HG02610 (cell line): ENCODE data around the gene RBBP8NL.
A peak's percentile ranks its signal among the peaks of the same experiment; 100 is the strongest.

ENCODE experiments used
- ATAC-seq: cut with Tn5 transposase; IDR thresholded peaks from one replicate; pipeline ENCODE4 v1.9.1; 2021; ENCODE audit warnings: mild to moderate bottlenecking, moderate library complexity; ENCODE audit not compliant: unreplicated experiment

The RBBP8NL gene

GRCh38 chr20:62394248-62395245 lies 32.8 kb downstream of the RBBP8NL start:
- no peak for ATAC-seq

DNA sequence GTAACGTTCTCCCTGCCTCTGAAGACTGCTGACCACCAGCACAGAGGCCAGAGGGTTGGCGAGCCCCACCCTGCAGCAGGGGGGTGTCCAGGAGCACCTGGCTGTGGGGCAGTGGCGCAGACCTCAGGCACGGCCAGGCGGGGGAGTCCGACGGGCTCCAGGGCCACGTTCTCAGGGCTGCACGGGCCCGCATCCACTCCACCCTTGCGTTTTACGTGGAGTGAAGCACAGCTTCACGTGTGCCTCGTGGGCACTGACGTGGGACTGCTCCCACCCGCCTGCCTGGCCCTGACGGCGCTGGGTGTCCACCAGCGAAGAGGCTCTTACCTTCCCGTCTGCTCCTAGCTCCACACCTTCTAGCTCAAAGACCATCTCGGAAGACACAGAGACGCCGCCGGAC lies 33.5 kb downstream of the RBBP8NL start:
- ATAC-seq, result no peak

- ATAC-seq, result no peak
These were observed 34.0 kb downstream of the RBBP8NL start for GRCh38 chr20:62393335-62393665.

DNA sequence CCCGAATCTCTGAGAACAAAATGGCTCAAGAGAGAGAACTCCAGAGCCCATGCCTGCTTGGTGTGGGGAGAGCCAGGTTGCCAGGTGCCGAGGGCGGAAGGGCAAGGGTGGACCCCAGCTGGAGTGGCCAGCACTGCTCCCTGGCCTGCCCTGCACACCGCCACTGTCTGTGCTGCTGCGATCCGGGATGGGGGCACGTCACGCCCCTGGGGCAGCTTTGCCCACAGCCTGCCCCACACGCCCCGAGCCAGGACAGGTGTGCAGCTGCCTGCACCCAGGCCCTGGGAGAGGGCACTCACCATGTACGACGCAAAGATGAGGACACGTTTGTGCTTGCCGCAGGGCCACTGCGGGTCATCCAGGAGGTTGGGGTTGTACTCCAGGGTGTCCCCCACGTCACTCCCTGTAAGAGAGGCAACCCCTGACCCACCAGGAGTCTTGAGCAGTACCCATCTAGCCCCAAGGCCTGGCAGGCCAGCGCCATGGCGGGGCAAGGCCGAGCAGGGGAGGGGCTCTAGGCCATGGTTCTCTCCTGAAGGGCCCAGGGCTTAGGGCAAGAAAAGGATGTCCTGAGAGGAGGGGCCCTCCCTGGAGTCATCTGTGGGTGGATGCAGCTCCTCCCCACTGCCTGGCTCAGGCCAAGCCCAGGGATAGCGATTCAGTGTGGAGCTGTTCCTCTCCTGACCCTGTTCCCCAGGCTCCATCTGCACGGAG lies 34.6 kb downstream of the RBBP8NL start:
- ATAC-seq, result no peak

DNA sequence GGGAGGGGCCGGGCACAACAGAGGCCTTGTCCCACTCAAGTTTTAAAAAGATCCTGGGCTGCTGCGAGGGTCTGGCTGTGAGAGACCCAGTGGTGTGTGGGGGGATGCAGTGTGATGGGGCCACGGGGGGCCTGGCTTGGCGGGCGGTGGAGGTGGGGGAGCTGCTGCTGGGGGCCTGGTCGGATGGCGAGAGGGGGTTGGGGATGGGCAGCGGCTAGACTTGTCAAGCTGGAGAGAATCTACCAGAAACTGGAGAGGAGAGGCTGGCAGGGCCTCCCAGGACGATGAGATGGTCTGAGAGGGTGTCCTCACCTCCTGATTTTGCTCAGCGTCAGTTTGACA lies 35.3 kb downstream of the RBBP8NL start:
- no peak for ATAC-seq

- ATAC-seq, result no peak
These were observed 35.9 kb downstream of the RBBP8NL start for GRCh38 chr20:62391165-62392076.

GRCh38 chr20:62390317-62391164 lies 36.8 kb downstream of the RBBP8NL start:
- ATAC-seq, result no peak

DNA sequence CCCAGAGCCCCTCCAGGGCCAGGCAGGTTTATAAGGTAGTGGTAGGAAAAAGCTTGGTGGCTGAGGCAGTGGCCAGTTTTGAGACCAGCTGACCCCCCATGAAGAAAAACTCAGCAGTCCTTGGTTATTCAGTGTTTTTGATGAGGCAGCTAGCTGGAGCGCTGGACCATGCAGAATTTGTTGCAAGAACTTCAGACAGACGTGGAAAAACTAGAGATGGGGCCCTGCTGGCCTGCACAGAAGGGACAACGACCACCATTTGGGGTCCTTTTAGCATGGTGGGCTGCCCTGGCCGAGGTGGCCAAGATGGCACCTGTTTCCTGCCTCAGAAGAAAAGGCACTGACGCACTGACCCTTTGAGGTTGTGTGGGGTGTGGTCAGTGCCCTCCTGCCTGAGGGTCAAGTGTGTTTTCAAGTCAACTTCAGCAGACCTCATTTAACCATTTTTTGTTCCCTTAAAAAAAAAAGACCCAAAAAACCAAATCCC lies 37.7 kb downstream of the RBBP8NL start:
- ATAC-seq, result no peak

DNA sequence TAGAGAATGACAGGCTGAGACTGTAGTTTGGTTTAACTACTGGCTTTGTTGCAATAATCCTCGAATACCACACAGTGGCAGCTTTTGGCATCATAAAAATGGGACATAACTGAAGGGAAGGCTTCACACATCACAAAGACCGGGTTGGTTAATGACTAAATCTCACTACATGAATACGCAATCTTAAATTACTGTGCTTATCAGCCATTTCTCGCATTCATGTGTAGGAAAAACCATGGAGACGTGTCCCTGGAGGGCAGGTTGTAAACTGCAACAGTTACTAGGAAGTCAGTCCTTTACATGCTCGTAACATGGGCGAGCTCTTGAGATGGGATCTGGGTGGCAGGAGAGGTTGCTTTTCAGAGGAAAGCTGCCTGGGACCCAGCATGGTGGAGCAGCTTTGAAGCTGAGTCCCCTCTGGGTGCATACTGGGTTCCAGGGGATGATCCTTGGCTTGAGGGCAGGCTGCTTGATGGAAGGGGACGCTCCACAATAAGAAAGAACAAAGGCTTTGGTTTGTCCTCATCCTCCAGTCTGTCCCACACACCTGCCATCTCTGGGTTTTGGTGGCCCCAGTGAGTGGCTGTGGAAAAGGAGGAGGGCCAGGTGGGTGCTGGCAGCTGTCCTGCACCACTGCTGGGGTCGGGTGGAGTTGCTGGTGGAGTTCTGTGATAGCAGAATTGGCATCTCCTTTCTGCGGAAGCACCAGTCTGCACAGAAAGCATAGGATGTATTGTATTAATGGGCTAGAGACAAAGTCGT lies 38.3 kb downstream of the RBBP8NL start:
- ATAC-seq, result no peak

GRCh38 chr20:62387933-62388635 lies 39.3 kb downstream of the RBBP8NL start:
- no peak for ATAC-seq

GRCh38 chr20:62387219-62387913 lies 40.0 kb downstream of the RBBP8NL start:
- no peak for ATAC-seq

- peak; percentile 67 for ATAC-seq
These were observed 40.7 kb downstream of the RBBP8NL start, which contains the start of gene RPS21 for GRCh38 chr20:62386383-62387218. Gene RPS21 (plus strand): TSS chr20:62387103. CDS start chr20:62387339, 236 bp downstream.

DNA sequence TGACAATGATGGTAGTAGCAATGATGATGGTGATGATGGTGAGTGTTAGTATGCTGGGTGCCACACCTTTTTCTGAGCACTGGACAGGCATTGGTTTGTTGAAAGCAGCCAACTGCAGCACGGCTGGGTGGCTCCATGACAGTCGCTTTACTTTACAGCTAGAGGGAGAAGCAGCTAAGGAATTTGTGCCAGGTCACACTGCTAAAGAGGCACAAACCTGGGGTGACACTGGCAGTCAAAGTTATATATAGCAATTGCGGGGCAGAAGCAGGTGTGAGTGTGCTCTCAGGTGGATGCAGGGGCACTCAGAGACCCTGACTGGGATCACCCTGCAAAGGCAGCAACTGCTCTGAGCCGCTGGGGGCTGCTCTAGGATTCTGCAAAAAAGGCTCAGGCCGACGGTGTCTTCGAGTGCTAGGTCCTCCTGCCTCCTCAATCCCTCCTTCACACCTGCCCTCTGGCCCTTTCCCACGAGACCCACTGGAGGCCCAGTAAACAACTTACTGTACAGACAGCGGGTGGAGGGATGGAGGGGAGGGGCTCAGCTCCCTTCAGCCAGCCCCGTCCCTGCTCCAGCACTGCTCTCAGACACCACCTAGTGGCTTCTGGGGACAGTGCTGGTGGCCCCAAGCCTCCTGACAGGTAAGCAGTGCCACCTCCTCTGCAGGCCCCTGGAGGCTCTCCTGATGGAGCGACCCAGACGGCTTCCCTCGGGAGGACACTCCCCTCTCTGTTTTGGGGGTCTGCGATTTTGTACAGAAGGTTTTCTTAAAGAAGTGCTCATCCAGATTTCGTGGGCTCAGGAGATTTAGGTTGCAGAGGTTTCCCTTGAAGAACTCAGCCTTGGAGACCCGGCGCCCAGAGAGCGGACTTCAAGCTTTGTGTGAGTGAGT lies 44.8 kb downstream of the RBBP8NL start:
- ATAC-seq, result peak; percentile 66

GRCh38 chr20:62381842-62382241 lies 45.5 kb downstream of the RBBP8NL start:
- ATAC-seq, result no peak

DNA sequence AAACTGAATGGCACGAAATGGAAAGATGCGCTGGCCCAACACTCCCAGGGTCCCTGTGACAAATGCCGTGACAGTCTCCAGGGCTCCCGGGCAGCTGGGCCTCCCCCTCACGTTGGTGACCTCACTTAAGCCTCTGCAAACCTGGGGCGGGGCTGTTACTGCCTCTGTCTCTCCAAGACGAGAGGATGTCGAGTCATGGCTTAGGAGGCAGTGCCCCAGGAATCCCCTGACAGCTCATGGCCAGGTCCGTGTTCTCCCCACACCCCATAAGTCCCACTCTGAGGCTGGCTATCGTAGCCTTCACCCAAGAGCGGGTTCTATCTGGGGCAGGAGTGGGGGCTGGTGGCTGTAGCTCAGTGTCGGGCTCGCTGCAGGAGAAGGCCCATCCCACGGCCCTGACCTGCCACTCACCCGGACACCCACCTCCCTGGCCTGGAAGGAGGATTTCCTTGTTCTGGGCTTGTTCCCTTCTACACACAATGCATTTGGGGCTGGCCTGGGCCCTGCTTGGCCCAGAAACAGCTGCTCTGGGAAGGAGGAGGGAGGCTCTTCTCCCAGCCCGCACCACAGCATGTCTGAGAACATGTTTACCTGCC lies 46.0 kb downstream of the RBBP8NL start:
- no peak for ATAC-seq

DNA sequence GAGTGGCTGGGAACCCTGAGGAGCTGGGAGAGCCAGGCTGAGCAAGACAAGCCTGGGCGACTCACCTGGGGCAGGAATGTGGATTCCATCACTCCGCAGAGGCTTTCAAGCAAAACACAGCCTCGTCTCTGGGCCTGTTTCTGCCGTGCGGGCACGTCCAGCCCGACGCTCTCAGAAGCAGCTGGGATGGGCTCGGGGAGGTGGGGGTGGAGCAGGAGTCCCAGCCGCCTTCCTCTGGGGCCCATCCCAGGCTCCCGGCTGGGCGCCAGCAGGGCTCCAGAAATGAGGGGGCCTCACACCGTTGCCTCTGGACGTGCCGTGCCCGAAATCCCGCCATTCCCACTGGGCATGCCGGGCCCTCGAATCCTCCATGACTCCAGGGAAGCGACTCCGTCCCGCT lies 49.1 kb downstream of the RBBP8NL start:
- ATAC-seq, result no peak
